ENCODE data around the gene USP21.
A peak's percentile ranks its signal among the peaks of the same experiment; 100 is the strongest.

The USP21 gene

DNA sequence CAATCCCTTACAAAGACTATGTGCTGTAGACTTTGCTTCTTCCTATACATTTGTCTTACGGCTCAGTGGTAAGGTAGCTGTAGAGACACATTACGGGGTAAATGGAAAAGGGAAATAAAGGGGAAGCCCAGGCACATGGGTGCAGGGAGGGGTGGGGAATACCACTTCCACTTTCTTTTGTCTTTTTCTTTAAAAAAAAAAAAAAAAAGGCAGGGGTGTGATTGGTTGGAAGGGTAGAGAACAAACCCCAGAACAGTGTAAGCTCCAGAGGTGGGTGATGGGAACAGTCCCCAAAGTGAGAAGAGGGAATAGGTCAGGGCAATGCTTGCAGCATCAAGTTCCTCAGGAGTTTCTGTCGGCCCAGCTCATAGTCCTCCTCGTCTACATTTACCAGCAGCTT lies 37.5 kb upstream of the USP21 start:
- H3K9ac ChIP-seq (ENCODE audit: low read depth, low read length) = no peak overlapping the region
- H3K4me1 ChIP-seq (ENCODE audit: control insufficient read depth, insufficient read depth, low read length) = peaks cover 13% of the 10 kb centered on the region
- peaks cover 65% of the 10 kb centered on the region for H3K36me3 ChIP-seq (ENCODE audit: control insufficient read depth, insufficient read depth, low read length)
- H3K4me3 ChIP-seq (ENCODE audit: low read depth, low read length) = no peak overlapping the region
- H3K9me3 ChIP-seq (ENCODE audit: control insufficient read depth, insufficient read depth, low read length) = no peaks in the 10 kb centered on the region
- no peaks in the 10 kb centered on the region for H3K27me3 ChIP-seq (ENCODE audit: control insufficient read depth, insufficient read depth, low read length)
- H3K27ac ChIP-seq (ENCODE audit: low read depth, low read length) = no peak overlapping the region

DNA sequence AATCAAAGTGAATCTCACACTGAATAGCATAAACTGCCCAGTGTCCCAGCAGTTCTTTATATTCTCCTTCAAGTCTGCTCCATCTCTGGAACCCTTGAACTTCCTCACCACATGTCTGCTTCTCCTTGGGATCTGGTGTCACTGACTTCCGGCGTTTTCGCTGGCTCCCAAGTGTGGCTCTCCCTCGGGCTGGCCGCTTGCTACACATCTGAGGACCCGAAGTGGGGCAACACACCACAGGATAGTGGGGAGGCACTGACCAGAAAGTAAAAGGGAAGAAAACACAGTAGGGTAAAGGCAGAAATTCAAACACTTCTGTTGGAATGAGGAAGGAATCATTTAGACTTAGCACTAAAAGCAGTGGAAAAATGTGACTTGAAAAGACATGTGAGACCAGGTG lies 36.3 kb upstream of the USP21 start:
- Histone ChIP-seq H3K9ac (ENCODE audit: low read depth, low read length) (no peak overlapping the region), H3K4me1 (ENCODE audit: control insufficient read depth, insufficient read depth, low read length) (peaks cover 13% of the 10 kb centered on the region), H3K27me3 (ENCODE audit: control insufficient read depth, insufficient read depth, low read length) (no peaks in the 10 kb centered on the region), H3K4me3 (ENCODE audit: low read depth, low read length) (no peak overlapping the region), H3K27ac (ENCODE audit: low read depth, low read length) (no peak overlapping the region), H3K36me3 (ENCODE audit: control insufficient read depth, insufficient read depth, low read length) (peaks cover 76% of the 10 kb centered on the region), H3K9me3 (ENCODE audit: control insufficient read depth, insufficient read depth, low read length) (no peaks in the 10 kb centered on the region)

DNA sequence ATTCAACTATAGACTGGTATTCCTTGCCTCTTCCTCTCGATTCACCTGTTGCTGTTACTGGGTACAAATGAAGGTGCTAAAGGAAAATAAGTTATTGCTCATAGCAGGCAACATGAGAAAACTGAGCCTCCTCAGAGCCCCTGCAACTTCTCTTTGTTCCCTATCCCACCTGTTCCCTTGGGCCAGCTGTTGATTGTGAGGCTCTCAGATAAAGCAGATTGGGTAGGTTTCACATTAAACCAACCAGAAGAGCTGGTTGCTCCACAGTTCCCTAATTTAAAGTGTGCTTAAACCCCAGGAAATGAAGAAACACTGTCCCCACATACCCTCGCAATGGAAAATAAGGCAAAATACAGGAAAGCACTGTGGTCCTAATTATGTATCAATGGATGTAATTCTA lies 31.7 kb upstream of the USP21 start:
- H3K9me3 ChIP-seq (ENCODE audit: control insufficient read depth, insufficient read depth, low read length) = no peaks in the 10 kb centered on the region
- H3K27ac ChIP-seq (ENCODE audit: low read depth, low read length) = no peak overlapping the region
- H3K27me3 ChIP-seq (ENCODE audit: control insufficient read depth, insufficient read depth, low read length) = no peaks in the 10 kb centered on the region
- H3K4me3 ChIP-seq (ENCODE audit: low read depth, low read length) = no peak overlapping the region
- peaks cover 11% of the 10 kb centered on the region for H3K4me1 ChIP-seq (ENCODE audit: control insufficient read depth, insufficient read depth, low read length)
- peaks cover 72% of the 10 kb centered on the region for H3K36me3 ChIP-seq (ENCODE audit: control insufficient read depth, insufficient read depth, low read length)
- H3K9ac ChIP-seq (ENCODE audit: low read depth, low read length) = no peak overlapping the region

- Histone ChIP-seq H3K9ac (ENCODE audit: low read depth, low read length) (no peak overlapping the region), H3K27me3 (ENCODE audit: control insufficient read depth, insufficient read depth, low read length) (no peaks in the 10 kb centered on the region), H3K36me3 (ENCODE audit: control insufficient read depth, insufficient read depth, low read length) (peaks cover 63% of the 10 kb centered on the region), H3K4me3 (ENCODE audit: low read depth, low read length) (no peak overlapping the region), H3K9me3 (ENCODE audit: control insufficient read depth, insufficient read depth, low read length) (no peaks in the 10 kb centered on the region), H3K27ac (ENCODE audit: low read depth, low read length) (no peak overlapping the region), H3K4me1 (ENCODE audit: control insufficient read depth, insufficient read depth, low read length) (peaks cover 11% of the 10 kb centered on the region)
Measured at GRCh38 chr1:161128591-161129420, 30.5 kb upstream of the USP21 start.

GRCh38 chr1:161130266-161130665 lies 29.0 kb upstream of the USP21 start:
- no peaks in the 10 kb centered on the region for H3K9me3 ChIP-seq (ENCODE audit: control insufficient read depth, insufficient read depth, low read length)
- H3K27ac ChIP-seq (ENCODE audit: low read depth, low read length) = no peak overlapping the region
- H3K4me3 ChIP-seq (ENCODE audit: low read depth, low read length) = 0 out of 2 replicates have a peak overlapping the region, but pooled peaks have one; percentile 83
- peaks cover 48% of the 10 kb centered on the region for H3K36me3 ChIP-seq (ENCODE audit: control insufficient read depth, insufficient read depth, low read length)
- H3K27me3 ChIP-seq (ENCODE audit: control insufficient read depth, insufficient read depth, low read length) = no peaks in the 10 kb centered on the region
- no peak overlapping the region for H3K9ac ChIP-seq (ENCODE audit: low read depth, low read length)
- H3K4me1 ChIP-seq (ENCODE audit: control insufficient read depth, insufficient read depth, low read length) = peaks cover 11% of the 10 kb centered on the region

- H3K4me3 ChIP-seq (ENCODE audit: low read depth, low read length) = peak overlapping the region; percentile 83
- H3K36me3 ChIP-seq (ENCODE audit: control insufficient read depth, insufficient read depth, low read length) = peaks cover 38% of the 10 kb centered on the region
- H3K4me1 ChIP-seq (ENCODE audit: control insufficient read depth, insufficient read depth, low read length) = peaks cover 11% of the 10 kb centered on the region
- H3K27ac ChIP-seq (ENCODE audit: low read depth, low read length) = peak overlapping the region; percentile 94
- H3K9ac ChIP-seq (ENCODE audit: low read depth, low read length) = peak overlapping the region; percentile 78
- no peaks in the 10 kb centered on the region for H3K27me3 ChIP-seq (ENCODE audit: control insufficient read depth, insufficient read depth, low read length)
- no peaks in the 10 kb centered on the region for H3K9me3 ChIP-seq (ENCODE audit: control insufficient read depth, insufficient read depth, low read length)
Measured at GRCh38 chr1:161131523-161132409, 27.5 kb upstream of the USP21 start.

- Histone ChIP-seq H3K27ac (ENCODE audit: low read depth, low read length) (peak within 1 kb of the TSS; percentile 94), H3K36me3 (ENCODE audit: control insufficient read depth, insufficient read depth, low read length) (peaks cover 30% of the 10 kb centered on the region), H3K9me3 (ENCODE audit: control insufficient read depth, insufficient read depth, low read length) (no peaks in the 10 kb centered on the region), H3K27me3 (ENCODE audit: control insufficient read depth, insufficient read depth, low read length) (no peaks in the 10 kb centered on the region), H3K4me3 (ENCODE audit: low read depth, low read length) (peak within 1 kb of the TSS; percentile 83), H3K9ac (ENCODE audit: low read depth, low read length) (peak within 1 kb of the TSS; percentile 78), H3K4me1 (ENCODE audit: control insufficient read depth, insufficient read depth, low read length) (peaks cover 11% of the 10 kb centered on the region)
Measured at GRCh38 chr1:161132410-161133219, 26.7 kb upstream of the USP21 start, which contains the start of gene DEDD. DEDD (minus strand) TSS chr1:161132667; CDS start chr1:161124462, 8,205 bp downstream.

- H3K27me3 ChIP-seq (ENCODE audit: control insufficient read depth, insufficient read depth, low read length) = no peaks in the 10 kb centered on the region
- H3K36me3 ChIP-seq (ENCODE audit: control insufficient read depth, insufficient read depth, low read length) = peaks cover 23% of the 10 kb centered on the region
- H3K9me3 ChIP-seq (ENCODE audit: control insufficient read depth, insufficient read depth, low read length) = no peaks in the 10 kb centered on the region
- peaks cover 11% of the 10 kb centered on the region for H3K4me1 ChIP-seq (ENCODE audit: control insufficient read depth, insufficient read depth, low read length)
- peak overlapping the region; percentile 83 for H3K4me3 ChIP-seq (ENCODE audit: low read depth, low read length)
- H3K9ac ChIP-seq (ENCODE audit: low read depth, low read length) = peak overlapping the region; percentile 78
- H3K27ac ChIP-seq (ENCODE audit: low read depth, low read length) = peak overlapping the region; percentile 94
Measured at GRCh38 chr1:161133220-161133740, 26.0 kb upstream of the USP21 start.

DNA sequence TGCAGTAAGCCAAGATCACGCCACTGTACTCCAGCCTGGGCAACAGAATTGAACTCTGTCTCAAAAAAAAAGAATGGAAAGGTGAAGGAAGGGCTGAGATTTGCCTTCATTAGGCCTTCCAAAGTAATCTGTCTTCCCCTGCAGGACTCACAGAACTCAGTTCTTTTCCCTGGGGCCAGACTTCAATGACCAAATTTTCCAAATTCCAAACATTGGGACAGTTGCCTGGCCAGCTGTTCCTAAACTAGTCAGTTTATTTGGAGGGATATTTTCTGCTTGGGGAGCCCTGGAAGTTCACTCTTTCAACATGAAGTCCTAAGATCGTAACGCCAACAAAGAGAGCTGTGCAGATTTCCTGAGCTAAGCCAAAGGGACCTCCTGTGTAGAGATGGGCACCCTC lies 21.4 kb upstream of the USP21 start:
- Histone ChIP-seq H3K4me3 (ENCODE audit: low read depth, low read length) (no peak overlapping the region), H3K36me3 (ENCODE audit: control insufficient read depth, insufficient read depth, low read length) (no peaks in the 10 kb centered on the region), H3K4me1 (ENCODE audit: control insufficient read depth, insufficient read depth, low read length) (no peaks in the 10 kb centered on the region), H3K9ac (ENCODE audit: low read depth, low read length) (no peak overlapping the region), H3K27me3 (ENCODE audit: control insufficient read depth, insufficient read depth, low read length) (no peaks in the 10 kb centered on the region), H3K9me3 (ENCODE audit: control insufficient read depth, insufficient read depth, low read length) (no peaks in the 10 kb centered on the region), H3K27ac (ENCODE audit: low read depth, low read length) (no peak overlapping the region)

GRCh38 chr1:161138431-161138830 lies 20.9 kb upstream of the USP21 start:
- H3K4me1 ChIP-seq (ENCODE audit: control insufficient read depth, insufficient read depth, low read length) = no peaks in the 10 kb centered on the region
- H3K27ac ChIP-seq (ENCODE audit: low read depth, low read length) = no peak overlapping the region
- no peaks in the 10 kb centered on the region for H3K27me3 ChIP-seq (ENCODE audit: control insufficient read depth, insufficient read depth, low read length)
- H3K9ac ChIP-seq (ENCODE audit: low read depth, low read length) = no peak overlapping the region
- no peaks in the 10 kb centered on the region for H3K9me3 ChIP-seq (ENCODE audit: control insufficient read depth, insufficient read depth, low read length)
- no peaks in the 10 kb centered on the region for H3K36me3 ChIP-seq (ENCODE audit: control insufficient read depth, insufficient read depth, low read length)
- no peak overlapping the region for H3K4me3 ChIP-seq (ENCODE audit: low read depth, low read length)
